GM12873 (cell line): ENCODE results near the gene KCNN3.

Source experiments
- CTCF ChIP-seq: IDR thresholded peaks from 2 replicates; pipeline ENCODE4 v1.5.1; 2012; ENCODE audit warnings: low read depth, mild to moderate bottlenecking, moderate library complexity, low read length, control low read depth; ENCODE audit not compliant: insufficient read depth; ENCODE audit errors: missing control alignments

The KCNN3 gene

GRCh38 chr1:154711416-154711815 lies 158.7 kb downstream of the KCNN3 start:
- no peak for TF ChIP-seq CTCF

GRCh38 chr1:154710106-154710505 lies 160.0 kb downstream of the KCNN3 start:
- TF ChIP-seq CTCF, result no peak

- TF ChIP-seq CTCF, result no peak
Observed at GRCh38 chr1:154707901-154708463, 162.1 kb downstream of the KCNN3 start.

DNA sequence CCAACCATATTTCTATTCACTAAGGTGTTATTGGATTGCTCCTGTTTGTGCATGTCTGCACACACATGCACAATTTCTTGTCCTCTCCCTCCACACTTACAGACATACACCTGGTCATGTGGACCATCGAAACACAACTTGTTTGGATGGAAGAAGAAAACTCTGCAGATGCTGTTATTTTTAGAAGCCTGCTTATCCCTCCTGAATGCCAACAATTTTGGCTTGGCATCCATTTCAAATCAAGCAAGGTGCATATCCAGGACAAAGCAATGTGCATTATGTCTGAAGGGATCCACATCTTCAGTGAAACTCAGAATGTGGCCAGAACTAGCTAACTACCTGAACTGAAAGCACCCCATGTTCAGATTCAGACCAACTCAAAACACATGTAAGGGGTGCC lies 163.2 kb downstream of the KCNN3 start:
- TF ChIP-seq CTCF, result no peak

GRCh38 chr1:154705544-154705943 lies 164.5 kb downstream of the KCNN3 start:
- no peak for TF ChIP-seq CTCF

GRCh38 chr1:154703170-154703569 lies 166.9 kb downstream of the KCNN3 start:
- TF ChIP-seq CTCF, result no peak

- no peak for TF ChIP-seq CTCF
Observed at GRCh38 chr1:154698320-154699096, 171.6 kb downstream of the KCNN3 start.
